HEK293 (cell line): ENCODE measurements around the gene YWHAQ.

ENCODE experiments used
- CTCF ChIA-PET: fragments of 350-600 bp; formaldehyde crosslinking; extraction: SDS; loops from one replicate; lab custom pipeline; 2021; ENCODE audit warnings: antibody characterized with exemption; lab: Yijun Ruan, JAX
- POLR2A ChIA-PET: fragments of 300-600 bp; formaldehyde crosslinking; extraction: SDS; loops from one replicate; lab custom pipeline; 2020; ENCODE audit warnings: antibody characterized with exemption, inconsistent platforms; lab: Yijun Ruan, JAX
- H3K27ac ChIP-seq: fragments of 200-500 bp; sonication (Bioruptor generic); 2 replicates; pipeline ENCODE4 v1.5.1; 2014; ENCODE audit warnings: low read depth, low read length, control low read depth, inconsistent platforms; ENCODE audit errors: extremely low read depth
- H3K36me3 ChIP-seq, 2 experiments: fragments of 200-500 bp in 1 of 2; sonication (Bioruptor generic) in 1 of 2; 1 replicate in 1 of 2; 2 replicates in 1 of 2; pipeline ENCODE4 v1.5.1; 2014 to 2017; ENCODE audit warnings: inconsistent platforms in 2 of 2, low read length in 2 of 2; ENCODE audit not compliant: control insufficient read depth in 2 of 2, insufficient read depth in 1 of 2
- H3K4me1 ChIP-seq: fragments of 200-500 bp; sonication (Bioruptor generic); 2 replicates; pipeline ENCODE4 v1.5.1; 2014; ENCODE audit warnings: mild to moderate bottlenecking, low read length, inconsistent platforms; ENCODE audit not compliant: control insufficient read depth, insufficient read depth
- H3K4me3 ChIP-seq: 2 replicates; pipeline ENCODE4 v1.5.1; 2011; ENCODE audit warnings: low read depth, mild to moderate bottlenecking, control low read depth, low read length, moderate library complexity
- H3K9me3 ChIP-seq: fragments of 200-500 bp; sonication (Bioruptor generic); 2 replicates; pipeline ENCODE4 v1.5.1; 2014; ENCODE audit warnings: low read depth, low read length, inconsistent platforms; ENCODE audit not compliant: control insufficient read depth, insufficient read depth
- GLIS1 ChIP-seq: fragments of 450-650 bp; formaldehyde crosslinking; IDR thresholded peaks from 2 replicates; pipeline ENCODE4 v1.5.1; 2016; ENCODE audit warnings: missing biosample characterization, missing genetic modification characterization
- KLF10 ChIP-seq: fragments of 450-650 bp; IDR thresholded peaks from 2 replicates; pipeline ENCODE4 v1.5.1; 2018; ENCODE audit warnings: missing biosample characterization, mild to moderate bottlenecking, missing genetic modification characterization
- KLF17 ChIP-seq: fragments of 450-650 bp; formaldehyde crosslinking; IDR thresholded peaks from 2 replicates; pipeline ENCODE4 v1.5.1; 2016; ENCODE audit warnings: missing biosample characterization, missing genetic modification characterization
- MYNN ChIP-seq: fragments of 450-650 bp; formaldehyde crosslinking; IDR thresholded peaks from 2 replicates; pipeline ENCODE4 v1.5.1; 2016; ENCODE audit warnings: missing biosample characterization, missing genetic modification characterization, borderline replicate concordance
- PATZ1 ChIP-seq: fragments of 450-650 bp; formaldehyde crosslinking; IDR thresholded peaks from 2 replicates; pipeline ENCODE4 v1.5.1; 2016; ENCODE audit warnings: missing biosample characterization, missing genetic modification characterization
- PRDM10 ChIP-seq: fragments of 450-650 bp; formaldehyde crosslinking; IDR thresholded peaks from 2 replicates; pipeline ENCODE4 v1.5.1; 2016; ENCODE audit warnings: missing biosample characterization, missing genetic modification characterization
- SCRT2 ChIP-seq: fragments of 450-650 bp; formaldehyde crosslinking; IDR thresholded peaks from 2 replicates; pipeline ENCODE4 v1.5.1; 2016; ENCODE audit warnings: missing biosample characterization, missing genetic modification characterization
- ZBTB8A ChIP-seq: fragments of 450-650 bp; formaldehyde crosslinking; IDR thresholded peaks from 2 replicates; pipeline ENCODE4 v1.5.1; 2016; ENCODE audit warnings: missing biosample characterization, missing genetic modification characterization
- ZFHX2 ChIP-seq: fragments of 450-650 bp; formaldehyde crosslinking; conservative IDR thresholded peaks from 2 replicates; pipeline ENCODE4 v1.5.1; 2016; ENCODE audit warnings: missing biosample characterization, missing genetic modification characterization
- ZFP41 ChIP-seq: fragments of 450-650 bp; formaldehyde crosslinking; IDR thresholded peaks from 2 replicates; pipeline ENCODE4 v1.5.1; 2016; ENCODE audit warnings: missing biosample characterization, missing genetic modification characterization, borderline replicate concordance
- ZNF114 ChIP-seq: fragments of 450-650 bp; formaldehyde crosslinking; IDR thresholded peaks from 2 replicates; pipeline ENCODE4 v1.5.0; 2017; ENCODE audit warnings: missing biosample characterization, missing genetic modification characterization
- ZNF146 ChIP-seq: fragments of 450-650 bp; formaldehyde crosslinking; IDR thresholded peaks from 2 replicates; pipeline ENCODE4 v1.5.1; 2016; ENCODE audit warnings: missing biosample characterization, missing genetic modification characterization
- ZNF157 ChIP-seq: fragments of 450-650 bp; formaldehyde crosslinking; IDR thresholded peaks from 2 replicates; pipeline ENCODE4 v1.5.1; 2016; ENCODE audit warnings: missing biosample characterization, missing genetic modification characterization
- ZNF23 ChIP-seq: fragments of 450-650 bp; formaldehyde crosslinking; IDR thresholded peaks from 2 replicates; pipeline ENCODE4 v1.5.1; 2016; ENCODE audit warnings: missing biosample characterization, missing genetic modification characterization, borderline replicate concordance
- ZNF341 ChIP-seq: fragments of 450-650 bp; formaldehyde crosslinking; IDR thresholded peaks from 2 replicates; pipeline ENCODE4; 2016; ENCODE audit warnings: low read depth, missing biosample characterization, missing genetic modification characterization
- ZNF37A ChIP-seq: fragments of 450-650 bp; IDR thresholded peaks from 2 replicates; pipeline ENCODE4 v1.5.1; 2018; ENCODE audit warnings: missing biosample characterization, missing genetic modification characterization
- ZNF426 ChIP-seq: fragments of 450-650 bp; formaldehyde crosslinking; IDR thresholded peaks from 2 replicates; pipeline ENCODE4 v1.5.1; 2017; ENCODE audit warnings: missing biosample characterization, missing genetic modification characterization, mild to moderate bottlenecking, inconsistent platforms, moderate library complexity
- ZNF548 ChIP-seq: fragments of 450-650 bp; formaldehyde crosslinking; IDR thresholded peaks from 2 replicates; pipeline ENCODE4 v1.5.1; 2016; ENCODE audit warnings: missing biosample characterization, missing genetic modification characterization
- ZNF624 ChIP-seq: fragments of 450-650 bp; formaldehyde crosslinking; IDR thresholded peaks from 2 replicates; pipeline ENCODE4 v1.5.1; 2017; ENCODE audit warnings: missing biosample characterization, missing genetic modification characterization
- ZNF629 ChIP-seq: fragments of 450-650 bp; formaldehyde crosslinking; IDR thresholded peaks from 2 replicates; pipeline ENCODE4 v1.5.1; 2017; ENCODE audit warnings: missing biosample characterization, missing genetic modification characterization
- ZNF677 ChIP-seq: fragments of 450-650 bp; IDR thresholded peaks from 2 replicates; pipeline ENCODE4 v1.5.0; 2018; ENCODE audit warnings: missing biosample characterization, mild to moderate bottlenecking, missing genetic modification characterization, moderate library complexity
- ZSCAN23 ChIP-seq: fragments of 450-650 bp; formaldehyde crosslinking; IDR thresholded peaks from 2 replicates; pipeline ENCODE4 v1.5.1; 2016; ENCODE audit warnings: missing biosample characterization, missing genetic modification characterization
- TF ChIP-seq, protein P1 (sequence below): fragments of 450-650 bp; formaldehyde crosslinking; optimal IDR thresholded peaks from 2 replicates; pipeline ENCODE3; 2016; ENCODE audit warnings: missing biosample characterization, mild to moderate bottlenecking, missing genetic modification characterization
- TF ChIP-seq, protein P2 (sequence below): fragments of 450-650 bp; formaldehyde crosslinking; IDR thresholded peaks from 2 replicates; pipeline ENCODE4 v1.5.1; 2017; ENCODE audit warnings: missing biosample characterization, mild to moderate bottlenecking, missing genetic modification characterization, moderate library complexity
- TF ChIP-seq, protein P3 (sequence below): fragments of 450-650 bp; formaldehyde crosslinking; IDR thresholded peaks from 2 replicates; pipeline ENCODE4 v1.5.1; 2016; ENCODE audit warnings: missing biosample characterization, missing genetic modification characterization

The YWHAQ gene

GRCh38 chr2:9667826-9668225, 37.0 kb upstream of the YWHAQ start:
- ChIA-PET CTCF (no interaction called here), POLR2A (no interaction called here)
- Histone ChIP-seq H3K4me1 (no peaks in the 10 kb centered on the region), H3K9me3 (no peaks in the 10 kb centered on the region), H3K36me3 (no peaks in the 10 kb centered on the region), H3K27ac (no peak overlapping the region), H3K4me3 (no peak overlapping the region)
- TF ChIP-seq ZNF146 (tag by site-specific recombination): no peak
- TF ChIP-seq ZNF114 (tag by site-specific recombination): no peak
- TF ChIP-seq ZFHX2: no peak
- TF ChIP-seq, protein P1, sequence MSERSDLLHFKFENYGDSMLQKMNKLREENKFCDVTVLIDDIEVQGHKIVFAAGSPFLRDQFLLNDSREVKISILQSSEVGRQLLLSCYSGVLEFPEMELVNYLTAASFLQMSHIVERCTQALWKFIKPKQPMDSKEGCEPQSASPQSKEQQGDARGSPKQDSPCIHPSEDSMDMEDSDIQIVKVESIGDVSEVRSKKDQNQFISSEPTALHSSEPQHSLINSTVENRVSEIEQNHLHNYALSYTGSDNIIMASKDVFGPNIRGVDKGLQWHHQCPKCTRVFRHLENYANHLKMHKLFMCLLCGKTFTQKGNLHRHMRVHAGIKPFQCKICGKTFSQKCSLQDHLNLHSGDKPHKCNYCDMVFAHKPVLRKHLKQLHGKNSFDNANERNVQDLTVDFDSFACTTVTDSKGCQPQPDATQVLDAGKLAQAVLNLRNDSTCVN: no peak
- no peak for TF ChIP-seq ZBTB8A (tag by site-specific recombination)
- TF ChIP-seq, protein P2, sequence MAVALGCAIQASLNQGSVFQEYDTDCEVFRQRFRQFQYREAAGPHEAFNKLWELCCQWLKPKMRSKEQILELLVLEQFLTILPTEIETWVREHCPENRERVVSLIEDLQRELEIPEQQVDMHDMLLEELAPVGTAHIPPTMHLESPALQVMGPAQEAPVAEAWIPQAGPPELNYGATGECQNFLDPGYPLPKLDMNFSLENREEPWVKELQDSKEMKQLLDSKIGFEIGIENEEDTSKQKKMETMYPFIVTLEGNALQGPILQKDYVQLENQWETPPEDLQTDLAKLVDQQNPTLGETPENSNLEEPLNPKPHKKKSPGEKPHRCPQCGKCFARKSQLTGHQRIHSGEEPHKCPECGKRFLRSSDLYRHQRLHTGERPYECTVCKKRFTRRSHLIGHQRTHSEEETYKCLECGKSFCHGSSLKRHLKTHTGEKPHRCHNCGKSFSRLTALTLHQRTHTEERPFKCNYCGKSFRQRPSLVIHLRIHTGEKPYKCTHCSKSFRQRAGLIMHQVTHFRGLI (tag by site-specific recombination): no peak
- no peak for TF ChIP-seq ZNF629 (tag by site-specific recombination)
- TF ChIP-seq PATZ1 (tag by site-specific recombination): no peak
- no peak for TF ChIP-seq ZNF624 (tag by site-specific recombination)

GRCh38 chr2:9666306-9666705, 35.5 kb upstream of the YWHAQ start:
- H3K27ac ChIP-seq: no peak overlapping the region
- CTCF ChIA-PET: no interaction called here
- no peak overlapping the region for H3K4me3 ChIP-seq

DNA sequence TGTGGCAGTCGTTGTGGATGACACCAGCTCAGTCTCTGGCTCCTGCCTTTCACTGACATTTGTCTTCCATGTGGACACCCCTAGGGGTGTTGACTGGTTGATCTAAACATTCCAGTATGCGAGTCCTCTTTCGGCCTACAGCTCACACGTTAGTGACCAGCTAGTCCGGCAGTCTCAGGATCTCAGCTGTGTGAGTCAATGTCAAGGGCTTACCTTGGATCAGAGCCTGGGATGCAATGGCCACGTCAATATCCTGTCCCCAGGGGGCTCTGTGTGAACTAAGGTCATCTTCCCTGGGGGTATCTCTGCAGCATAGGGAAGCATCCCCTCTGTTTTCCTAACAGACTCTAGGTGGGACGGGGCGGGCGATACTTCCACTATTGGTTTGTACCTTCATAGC, 35.1 kb upstream of the YWHAQ start:
- ChIA-PET CTCF (no interaction called here), POLR2A (no interaction called here)
- no peaks in the 10 kb centered on the region for H3K36me3 ChIP-seq
- H3K4me3 ChIP-seq: no peak overlapping the region
- TF ChIP-seq PRDM10 (tag by site-specific recombination): no peak
- TF ChIP-seq, protein P3, sequence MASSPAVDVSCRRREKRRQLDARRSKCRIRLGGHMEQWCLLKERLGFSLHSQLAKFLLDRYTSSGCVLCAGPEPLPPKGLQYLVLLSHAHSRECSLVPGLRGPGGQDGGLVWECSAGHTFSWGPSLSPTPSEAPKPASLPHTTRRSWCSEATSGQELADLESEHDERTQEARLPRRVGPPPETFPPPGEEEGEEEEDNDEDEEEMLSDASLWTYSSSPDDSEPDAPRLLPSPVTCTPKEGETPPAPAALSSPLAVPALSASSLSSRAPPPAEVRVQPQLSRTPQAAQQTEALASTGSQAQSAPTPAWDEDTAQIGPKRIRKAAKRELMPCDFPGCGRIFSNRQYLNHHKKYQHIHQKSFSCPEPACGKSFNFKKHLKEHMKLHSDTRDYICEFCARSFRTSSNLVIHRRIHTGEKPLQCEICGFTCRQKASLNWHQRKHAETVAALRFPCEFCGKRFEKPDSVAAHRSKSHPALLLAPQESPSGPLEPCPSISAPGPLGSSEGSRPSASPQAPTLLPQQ (tag by site-specific recombination): no peak
- TF ChIP-seq GLIS1 (tag by site-specific recombination): peak; percentile 66
- no peak overlapping the region for H3K27ac ChIP-seq
- no peaks in the 10 kb centered on the region for H3K9me3 ChIP-seq
- no peaks in the 10 kb centered on the region for H3K4me1 ChIP-seq

More at GRCh38 chr2:9666306-9666705, 35.5 kb upstream of the YWHAQ start:
- TF ChIP-seq KLF17 (tag by site-specific recombination) (no peak), ZNF37A (tag by site-specific recombination) (no peak), ZNF426 (tag by site-specific recombination) (no peak), SCRT2 (tag by site-specific recombination) (no peak), ZFP41 (tag by site-specific recombination) (no peak), ZNF548 (tag by site-specific recombination) (no peak), KLF10 (tag by site-specific recombination) (no peak), ZNF341 (tag by site-specific recombination) (no peak), ZNF157 (tag by site-specific recombination) (no peak), MYNN (no peak), ZNF23 (tag by site-specific recombination) (no peak), ZSCAN23 (tag by site-specific recombination) (no peak), ZNF677 (tag by site-specific recombination) (no peak)
- no peaks in the 10 kb centered on the region for H3K4me1 ChIP-seq
- POLR2A ChIA-PET: no interaction called here
- H3K36me3 ChIP-seq: no peaks in the 10 kb centered on the region
- H3K9me3 ChIP-seq: no peaks in the 10 kb centered on the region
